SK-N-SH (cell line): Measurements from ENCODE around the gene MAPK1. TPM values are rescaled to one million over a fixed set of nuclear protein-coding genes. Genes with fewer than 3 reads are reported as not detected.

Experiments used
- CTCF ChIA-PET: fragments of 300-600, 350-600 bp; formaldehyde crosslinking; extraction: SDS; loops from one replicate; lab custom pipeline; 2021; lab: Yijun Ruan, JAX
- POLR2A ChIA-PET: fragments of 350-600 bp; sonication (Branson Sonifier 250); formaldehyde crosslinking; extraction: SDS; loops from one replicate; lab custom pipeline; 2020; ENCODE audit warnings: antibody characterized with exemption, inconsistent platforms; lab: Yijun Ruan, JAX
- DNase-seq: peaks from one replicate; pipeline ENCODE4 v3.0.0; 2012
- H2AFZ ChIP-seq: fragments of 200-600 bp; sonication (generic); 2 replicates; pipeline ENCODE4 v1.8.1; 2016; ENCODE audit warnings: antibody characterized with exemption, mild to moderate bottlenecking, low read depth
- H3F3A ChIP-seq: fragments of 200-600 bp; sonication (generic); replicated peaks from 2 replicates; pipeline ENCODE3; 2016; ENCODE audit warnings: antibody characterized with exemption, mild to moderate bottlenecking; ENCODE audit not compliant: insufficient read depth
- H3K27ac ChIP-seq, 2 experiments: fragments of 200-500 bp in 1 of 2; fragments of 200-600 bp in 1 of 2; sonication (Bioruptor generic) in 1 of 2; sonication (generic), shearing (Covaris generic) in 1 of 2; 2 replicates each; pipeline versions ENCODE4 v1.5.1 to v1.6.1; 2014 to 2016; ENCODE audit warnings: low read depth in 2 of 2, inconsistent platforms in 1 of 2, low read length in 1 of 2, mild to moderate bottlenecking in 1 of 2, mixed read lengths in 1 of 2
- H3K27me3 ChIP-seq: fragments of 200-600 bp; sonication (generic), shearing (Covaris generic); 2 replicates; pipeline ENCODE4 v1.6.1; 2016; ENCODE audit warnings: mixed run types; ENCODE audit not compliant: insufficient read depth
- H3K36me3 ChIP-seq, 2 experiments: fragments of 200-500 bp in 1 of 2; fragments of 200-600 bp in 1 of 2; sonication (Bioruptor generic) in 1 of 2; sonication (generic) in 1 of 2; replicated peaks in 1 of 2; 2 replicates each; pipeline versions ENCODE3 to v1.5.1; 2014 to 2016; ENCODE audit warnings: low read length in 1 of 2, mild to moderate bottlenecking in 1 of 2; ENCODE audit not compliant: insufficient read depth in 2 of 2, control insufficient read depth in 1 of 2
- H3K4me1 ChIP-seq, 2 experiments: fragments of 200-500 bp in 1 of 2; fragments of 200-600 bp in 1 of 2; sonication (Bioruptor generic) in 1 of 2; sonication (generic), shearing (Covaris generic) in 1 of 2; 2 replicates each; pipeline versions ENCODE4 v1.5.1 to v1.6.1; 2014 to 2016; ENCODE audit warnings: low read depth in 1 of 2, low read length in 1 of 2, mixed run types in 1 of 2; ENCODE audit not compliant: insufficient read depth in 2 of 2, control insufficient read depth in 1 of 2
- H3K4me2 ChIP-seq: fragments of 200-600 bp; sonication (generic), shearing (Covaris generic); 2 replicates; pipeline ENCODE4 v1.6.1; 2017; ENCODE audit warnings: mixed run types
- H3K4me3 ChIP-seq, 2 experiments: fragments of 200-500 bp in 1 of 2; fragments of 200-600 bp in 1 of 2; sonication (Bioruptor generic) in 1 of 2; sonication (generic), shearing (Covaris generic) in 1 of 2; 2 replicates each; pipeline versions ENCODE4 v1.5.1 to v1.8.1; 2014 to 2016; ENCODE audit warnings: low read depth in 2 of 2, inconsistent platforms in 1 of 2, low read length in 1 of 2, mild to moderate bottlenecking in 1 of 2, mixed read lengths in 1 of 2, moderate library complexity in 1 of 2
- H3K79me2 ChIP-seq: fragments of 200-600 bp; sonication (generic); 2 replicates; pipeline ENCODE4 v1.8.1; 2017; ENCODE audit warnings: mild to moderate bottlenecking; ENCODE audit not compliant: insufficient read depth
- H3K9ac ChIP-seq: fragments of 200-600 bp; sonication (generic); 2 replicates; pipeline ENCODE4 v1.6.1; 2017; ENCODE audit warnings: mixed run types
- H3K9me2 ChIP-seq: fragments of 200-600 bp; sonication (generic); 2 replicates; pipeline ENCODE4 v1.6.1; 2017; ENCODE audit warnings: mixed run types
- H3K9me3 ChIP-seq: fragments of 200-600 bp; sonication (generic); 2 replicates; pipeline ENCODE4 v1.6.1; 2017; ENCODE audit warnings: mixed run types, mild to moderate bottlenecking, moderate library complexity
- H4K20me1 ChIP-seq: fragments of 200-600 bp; sonication (generic); 2 replicates; pipeline ENCODE4 v1.6.1; 2017; ENCODE audit warnings: mild to moderate bottlenecking, mixed run types; ENCODE audit not compliant: insufficient read depth
- EP300 ChIP-seq, 2 experiments: IDR thresholded peaks; 2 replicates each; pipeline versions ENCODE4 v1.4.0 to v1.6.1; 2012; ENCODE audit warnings: borderline replicate concordance in 1 of 2, low read depth in 1 of 2, low read length in 1 of 2
- GABPA ChIP-seq: IDR thresholded peaks from 2 replicates; pipeline ENCODE4 v1.4.0; 2012; ENCODE audit warnings: low read depth, mild to moderate bottlenecking
- GATA2 ChIP-seq: sonication (generic); formaldehyde crosslinking; IDR thresholded peaks from 2 replicates; pipeline ENCODE4 v1.5.0; 2020; ENCODE audit warnings: mild to moderate bottlenecking, missing genetic modification reagents
- JUND ChIP-seq: IDR thresholded peaks from 2 replicates; pipeline ENCODE4 v1.4.0; 2012
- MEF2A ChIP-seq: IDR thresholded peaks from 2 replicates; pipeline ENCODE4 v1.4.0; 2012; ENCODE audit warnings: low read depth, borderline replicate concordance
- MXI1 ChIP-seq: IDR thresholded peaks from 2 replicates; pipeline ENCODE4 v1.6.1; 2012; ENCODE audit warnings: mild to moderate bottlenecking, low read depth, low read length, improper control_type of control experiment
- SMC3 ChIP-seq: IDR thresholded peaks from 2 replicates; pipeline ENCODE4 v1.6.1; 2012; ENCODE audit warnings: low read depth, low read length, improper control_type of control experiment
- TAF1 ChIP-seq: IDR thresholded peaks from 2 replicates; pipeline ENCODE4 v1.6.1; 2012; ENCODE audit warnings: low read depth, mild to moderate bottlenecking, low read length, moderate library complexity, borderline replicate concordance
- TCF12 ChIP-seq: IDR thresholded peaks from 2 replicates; pipeline ENCODE4 v1.4.0; 2012
- TEAD4 ChIP-seq: IDR thresholded peaks from 2 replicates; pipeline ENCODE4 v1.4.0; 2012; ENCODE audit warnings: mild to moderate bottlenecking, borderline replicate concordance; ENCODE audit not compliant: insufficient read depth
- USF1 ChIP-seq: IDR thresholded peaks from 2 replicates; pipeline ENCODE4 v1.4.0; 2012; ENCODE audit warnings: low read depth, borderline replicate concordance
- YY1 ChIP-seq: IDR thresholded peaks from 2 replicates; pipeline ENCODE4 v1.4.0; 2012; ENCODE audit warnings: low read depth, mild to moderate bottlenecking
- WGBS: methylation state at CpG from one replicate; pipeline ENCODE4 v1.1.6; 2017; ENCODE audit warnings: low lambda C conversion rate; 5-methylcytosine and 5-hydroxymethylcytosine counted together
- polyA plus RNA-seq, 3 experiments: library from polyadenylated mRNA; depleted of rRNA; stranded (reverse); fragments of >200 nt; gene quantifications; 2 replicates each; pipeline ENCODE4 v1.2.3, GENCODE V29; 2012
- TF ChIP-seq, protein P1 (sequence below): fragments of 200-600 bp; sonication (generic); IDR thresholded peaks from 2 replicates; pipeline ENCODE4 v1.6.1; 2017; ENCODE audit warnings: antibody characterized with exemption, mild to moderate bottlenecking, moderate library complexity
- TF ChIP-seq, protein P2 (sequence below): IDR thresholded peaks from 2 replicates; pipeline ENCODE4 v1.4.0; 2012; ENCODE audit warnings: low read depth

The MAPK1 gene
- polyA plus RNA-seq, 1 of the 3 experiments (the other 2 are of a cell fraction): 25.6 TPM

- no peak for TF ChIP-seq TAF1
- no peak for TF ChIP-seq MXI1
- no peak for TF ChIP-seq MEF2A
- TF ChIP-seq GATA2 (CRISPR knock-in tag): no peak
These were observed 104.5 kb downstream of the MAPK1 start (continued) for GRCh38 chr22:21762712-21763581.

- H2AFZ ChIP-seq: no peak overlapping the region
- H3K4me3 ChIP-seq: no peak overlapping the region
- POLR2A ChIA-PET: no interaction called here
- H3K27me3 ChIP-seq: no peaks in the 10 kb centered on the region
- peaks cover 0 to 7% of the 10 kb centered on the region in 2 experiments; a peak in 1 of 4 replicates for H3K4me1 ChIP-seq
- DNase-seq: no peak
- no peak for TF ChIP-seq JUND
- TF ChIP-seq SMC3: no peak
- no peak for TF ChIP-seq GABPA
- TF ChIP-seq MEF2A: no peak
- no peak for TF ChIP-seq USF1
- TF ChIP-seq TCF12: no peak
- TF ChIP-seq, all 33 proteins: peak for 0
- Histone ChIP-seq H3K36me3 (peaks cover 45 to 70% of the 10 kb centered on the region in 2 experiments), H4K20me1 (no peaks in the 10 kb centered on the region), H3K9me2 (no peaks in the 10 kb centered on the region), H3F3A (peaks cover 14% of the 10 kb centered on the region), H3K9ac (no peak overlapping the region), H3K9me3 (no peaks in the 10 kb centered on the region), H3K4me2 (no peak overlapping the region), H3K79me2 (no peaks in the 10 kb centered on the region), H3K27ac (no peak overlapping the region)
- CTCF ChIA-PET: interaction anchor here (1.2 kb wide), 1 partner anchor 18 kb away, joined by 3 read pairs; no protein-coding TSS in a partner anchor
- 93% methylated on average over 15 of the region's 15 CpGs for WGBS
These were observed 105.3 kb downstream of the MAPK1 start for GRCh38 chr22:21761994-21762680.

DNA sequence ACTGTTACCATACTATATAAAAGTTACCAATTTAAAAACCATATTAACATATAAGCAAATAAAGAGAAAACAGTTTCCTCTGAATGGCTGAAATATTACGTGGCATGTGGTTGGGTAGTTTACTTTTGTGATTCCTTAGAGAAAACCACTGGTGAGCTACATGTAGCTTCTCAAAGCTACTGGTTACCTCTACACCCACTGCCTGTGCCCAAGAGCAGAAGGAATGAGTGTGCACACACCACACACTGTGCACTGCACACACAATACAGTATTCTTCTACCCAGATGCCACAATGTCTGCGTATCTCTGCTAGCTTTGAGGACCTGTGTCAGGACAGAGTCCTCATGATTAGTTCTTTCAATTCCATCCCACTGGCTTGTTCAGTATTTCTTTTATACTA is 106.4 kb downstream of the MAPK1 start:
- DNase-seq: no peak
- TF ChIP-seq, protein P1, sequence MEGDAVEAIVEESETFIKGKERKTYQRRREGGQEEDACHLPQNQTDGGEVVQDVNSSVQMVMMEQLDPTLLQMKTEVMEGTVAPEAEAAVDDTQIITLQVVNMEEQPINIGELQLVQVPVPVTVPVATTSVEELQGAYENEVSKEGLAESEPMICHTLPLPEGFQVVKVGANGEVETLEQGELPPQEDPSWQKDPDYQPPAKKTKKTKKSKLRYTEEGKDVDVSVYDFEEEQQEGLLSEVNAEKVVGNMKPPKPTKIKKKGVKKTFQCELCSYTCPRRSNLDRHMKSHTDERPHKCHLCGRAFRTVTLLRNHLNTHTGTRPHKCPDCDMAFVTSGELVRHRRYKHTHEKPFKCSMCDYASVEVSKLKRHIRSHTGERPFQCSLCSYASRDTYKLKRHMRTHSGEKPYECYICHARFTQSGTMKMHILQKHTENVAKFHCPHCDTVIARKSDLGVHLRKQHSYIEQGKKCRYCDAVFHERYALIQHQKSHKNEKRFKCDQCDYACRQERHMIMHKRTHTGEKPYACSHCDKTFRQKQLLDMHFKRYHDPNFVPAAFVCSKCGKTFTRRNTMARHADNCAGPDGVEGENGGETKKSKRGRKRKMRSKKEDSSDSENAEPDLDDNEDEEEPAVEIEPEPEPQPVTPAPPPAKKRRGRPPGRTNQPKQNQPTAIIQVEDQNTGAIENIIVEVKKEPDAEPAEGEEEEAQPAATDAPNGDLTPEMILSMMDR: no peak
- no peak for TF ChIP-seq TEAD4
- no peak for TF ChIP-seq JUND
- no peak for TF ChIP-seq YY1
- TF ChIP-seq GATA2 (CRISPR knock-in tag): no peak
- TF ChIP-seq, protein P2, sequence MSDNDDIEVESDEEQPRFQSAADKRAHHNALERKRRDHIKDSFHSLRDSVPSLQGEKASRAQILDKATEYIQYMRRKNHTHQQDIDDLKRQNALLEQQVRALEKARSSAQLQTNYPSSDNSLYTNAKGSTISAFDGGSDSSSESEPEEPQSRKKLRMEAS: no peak
- TF ChIP-seq GABPA: no peak
- TF ChIP-seq EP300 (IDR thresholded peaks at IDR 0.05; ENCODE audit: borderline replicate concordance in 1 of 2, low read depth in 1 of 2, low read length in 1 of 2): no peak
- Histone ChIP-seq H3K36me3 (peaks cover 36 to 59% of the 10 kb centered on the region in 2 experiments), H3K9me3 (no peaks in the 10 kb centered on the region), H3K27ac (no peak overlapping the region), H3K4me3 (no peak overlapping the region), H3K79me2 (no peaks in the 10 kb centered on the region), H4K20me1 (no peaks in the 10 kb centered on the region), H3K4me1 (peaks cover 0 to 7% of the 10 kb centered on the region in 2 experiments; a peak in 1 of 4 replicates), H3F3A (peaks cover 24% of the 10 kb centered on the region), H3K27me3 (no peaks in the 10 kb centered on the region), H3K9me2 (no peaks in the 10 kb centered on the region), H3K4me2 (no peak overlapping the region), H2AFZ (no peak overlapping the region), H3K9ac (no peak overlapping the region)
- 93% methylated on average over 2 of the region's 2 CpGs for WGBS
- POLR2A ChIA-PET: interaction anchor here (0.6 kb wide), 1 partner anchor 139 kb away, joined by 3 read pairs; no protein-coding TSS in a partner anchor
- CTCF ChIA-PET: interaction anchor here (0.6 to 1.2 kb wide), 3 partner anchors 9 to 1965 kb away, joined by 3 read pairs; no protein-coding TSS in a partner anchor
